ENCODE measurements around the gene TJP1.

DNA sequence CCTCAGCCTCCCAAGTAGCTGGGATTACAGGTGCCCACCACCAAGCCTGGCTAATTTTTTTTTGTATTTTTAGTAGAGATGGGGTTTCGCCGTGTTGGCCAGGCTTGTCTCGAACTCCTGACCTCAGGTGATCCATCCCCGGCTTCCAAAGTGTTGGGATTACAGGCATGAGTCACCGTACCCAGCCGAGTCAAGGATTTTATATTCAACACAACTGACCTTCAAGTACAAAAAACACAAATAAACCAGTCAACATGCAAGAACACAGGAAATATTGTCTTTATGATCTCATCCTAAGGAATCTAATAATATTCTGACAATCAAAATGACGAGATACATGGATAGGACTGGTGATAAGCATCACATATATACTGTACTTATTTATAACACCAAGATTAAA is 37.9 kb downstream of the TJP1 start:
- TF ChIP-seq CTCF (IDR thresholded peaks at IDR 0.05 in 4 of 5, conservative IDR thresholded peaks at IDR 0.05 in 1 of 5) (no peak), POLR2A (IDR thresholded peaks at IDR 0.05) (no peak)
